ENCODE measurements around the gene PRKAG3. TPM values are rescaled to one million over a fixed set of nuclear protein-coding genes. Genes with fewer than 3 reads are reported as not detected.

The PRKAG3 gene
- total and polyA plus RNA-seq, 9 of the 15 experiments (the other 6 are each of a cell fraction or from before 2014, with no cell fraction given): not detected

- TF ChIP-seq MEIS2 (IDR thresholded peaks at IDR 0.05; ENCODE audit: partially characterized antibody) (peak; percentile 16), ZNF511 (CRISPR knock-in tag; IDR thresholded peaks at IDR 0.05) (no peak), JUND (IDR thresholded peaks at IDR 0.05; ENCODE audit: borderline replicate concordance, low read depth, low read length) (peak; percentile 36; the same call in 1 of the 2 replicates), JUND (tag; IDR thresholded peaks at IDR 0.05; ENCODE audit: borderline replicate concordance, low read depth, low read length) (peak; percentile 37; the same call in 1 of the 3 replicates), PATZ1 (CRISPR knock-in tag; IDR thresholded peaks at IDR 0.05; ENCODE audit: borderline replicate concordance) (no peak), MEF2D (tag; conservative IDR thresholded peaks at IDR 0.05; ENCODE audit: low read depth) (no peak), EGR1 (conservative IDR thresholded peaks at IDR 0.05) (no peak), DACH1 (IDR thresholded peaks at IDR 0.05; ENCODE audit: partially characterized antibody) (no peak), HMG20A (CRISPR knock-in tag; conservative IDR thresholded peaks at IDR 0.05) (no peak), ZNF232 (CRISPR knock-in tag; IDR thresholded peaks at IDR 0.05) (no peak), ARID3A (IDR thresholded peaks at IDR 0.05; ENCODE audit: borderline replicate concordance, low read depth, low read length) (no peak)
Measured at GRCh38 chr2:218853766-218854165, 22.2 kb upstream of the PRKAG3 start (continued).

All from K562 (cell line).